ENCODE data around the gene TSPAN11.

DNA sequence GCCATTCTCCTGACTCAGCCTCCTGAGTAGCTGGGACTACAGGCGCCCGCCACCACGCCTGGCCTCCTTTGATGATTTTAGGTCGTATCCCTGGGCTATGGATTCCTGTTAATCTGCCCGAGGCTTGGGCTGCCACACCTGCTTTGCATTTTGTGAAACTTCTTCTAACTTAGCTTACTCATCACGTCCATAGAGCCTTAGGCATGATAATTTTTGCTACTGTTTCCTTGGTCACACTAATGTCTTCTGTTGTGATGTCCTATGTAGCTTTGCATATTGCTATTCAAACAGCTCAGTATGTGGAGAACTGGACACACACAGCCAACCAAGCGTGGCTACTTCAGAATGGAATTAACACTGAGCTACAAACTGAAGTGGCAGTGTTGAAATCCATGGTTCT is 99.7 kb downstream of the TSPAN11 start:
- TF ChIP-seq EZH2 (IDR thresholded peaks at IDR 0.05) (no peak), POLR2AphosphoS5 (IDR thresholded peaks at IDR 0.05; ENCODE audit: borderline replicate concordance, low read depth, low read length) (no peak)
